Activated CD4-positive, alpha-beta T cell treated with anti-CD3 and anti-CD28 coated beads, Interleukin-2, Interleukin-4, amounts not matched to agents 100 ng/mL and 50 ng/mL, durations not matched to agents 16 hours and 8 hours (primary cell): Measurements from ENCODE around the gene ATRIP.
A peak's percentile ranks its signal among the peaks of the same experiment; 100 is the strongest.
"Not testable (repeated sequence)": the region's sequence is repeated elsewhere in the genome, so short reads cannot be mapped to it uniquely, and the experiment has no call there.

Experiments
- DNase-seq: peaks from one replicate; pipeline ENCODE4 v3.0.0-alpha.2; 2020; ENCODE audit warnings: low spot score

ATRIP gene

DNA sequence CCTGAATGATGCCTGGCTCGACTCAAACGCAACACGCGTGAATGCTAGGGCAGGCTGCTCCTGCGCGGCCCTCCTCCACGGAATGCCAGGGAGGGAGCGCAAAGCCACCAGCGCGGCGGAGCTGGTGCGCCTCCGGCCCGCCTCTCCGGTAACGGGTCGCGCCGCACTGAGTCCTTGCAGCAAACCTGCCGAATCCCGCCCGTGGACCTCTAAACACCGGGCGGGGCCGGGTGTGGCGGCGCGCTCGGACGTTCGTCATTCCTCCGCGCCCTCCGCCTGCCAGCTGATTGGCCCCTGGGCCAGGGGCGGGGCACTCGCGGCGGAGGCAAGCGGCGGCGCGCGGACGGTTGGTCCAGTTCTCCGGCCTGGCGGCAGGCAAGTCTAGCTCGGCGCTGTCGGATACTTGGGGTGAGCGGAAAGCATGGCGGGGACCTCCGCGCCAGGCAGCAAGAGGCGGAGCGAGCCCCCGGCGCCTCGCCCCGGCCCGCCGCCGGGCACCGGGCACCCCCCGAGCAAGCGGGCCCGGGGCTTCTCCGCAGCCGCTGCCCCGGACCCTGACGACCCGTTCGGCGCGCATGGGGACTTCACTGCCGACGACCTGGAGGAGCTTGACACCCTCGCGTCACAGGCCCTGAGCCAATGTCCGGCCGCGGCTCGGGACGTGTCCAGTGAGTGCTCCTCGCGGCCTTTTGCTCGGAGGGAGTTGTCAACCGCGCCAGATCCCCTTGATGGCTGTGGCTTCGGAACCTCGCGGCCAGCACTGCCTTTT lies at the start of gene ATRIP:
Gene ATRIP, plus strand, starts transcription at position 313 of the 769 bp plus-strand sequence. Its CDS starts 109 bp downstream, at position 422.
- DNase-seq: peak; percentile 90

DNA sequence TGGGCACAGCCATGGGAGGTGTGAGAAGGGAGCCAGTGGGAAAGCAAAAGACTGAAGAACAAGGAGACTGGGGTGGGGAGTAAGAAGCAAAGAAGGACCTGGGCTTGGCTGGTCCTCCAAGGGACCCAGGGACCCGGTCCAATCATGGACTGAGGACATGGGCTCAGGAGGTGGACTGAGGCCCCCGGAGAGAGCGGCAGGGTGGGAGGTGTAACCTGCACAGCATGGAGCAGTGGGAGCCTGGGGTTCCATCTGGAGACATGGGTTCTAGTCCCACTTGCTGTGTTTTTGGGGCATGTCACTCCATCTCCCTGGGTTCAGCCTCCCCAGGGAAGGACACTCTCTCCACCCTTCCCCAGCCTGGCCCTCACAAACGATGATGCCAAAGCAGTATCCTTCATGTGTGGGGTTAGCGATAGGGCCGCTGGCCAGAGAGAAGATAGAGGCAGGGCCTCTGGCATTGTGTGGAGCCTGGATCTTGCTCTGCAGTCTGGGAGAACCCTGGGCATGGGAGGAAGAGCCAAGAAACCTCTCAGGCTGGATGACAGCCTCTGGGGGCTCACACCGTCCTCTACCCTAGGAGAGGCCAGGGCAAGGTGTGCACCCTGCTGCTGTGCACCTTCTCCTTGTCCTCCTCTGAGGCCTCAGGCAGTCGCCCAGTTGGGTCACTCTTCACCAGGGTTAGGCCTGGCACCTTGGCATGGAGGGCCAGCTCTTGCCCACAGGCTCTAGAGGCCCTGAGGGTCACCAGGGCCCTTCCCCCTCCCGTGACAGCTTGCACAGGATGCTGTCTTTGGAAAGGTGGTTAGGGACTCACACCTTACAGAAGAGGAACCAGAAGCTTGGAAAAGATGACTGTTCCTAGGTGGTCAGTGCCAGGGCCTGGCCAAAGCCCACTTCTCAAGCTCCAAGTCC lies 48.5 kb upstream of the ATRIP start:
- no peak for DNase-seq

GRCh38 chr3:48398701-48399386 lies 47.7 kb upstream of the ATRIP start:
- DNase-seq: no peak

GRCh38 chr3:48399387-48400172 lies 47.0 kb upstream of the ATRIP start:
- DNase-seq: no peak

DNA sequence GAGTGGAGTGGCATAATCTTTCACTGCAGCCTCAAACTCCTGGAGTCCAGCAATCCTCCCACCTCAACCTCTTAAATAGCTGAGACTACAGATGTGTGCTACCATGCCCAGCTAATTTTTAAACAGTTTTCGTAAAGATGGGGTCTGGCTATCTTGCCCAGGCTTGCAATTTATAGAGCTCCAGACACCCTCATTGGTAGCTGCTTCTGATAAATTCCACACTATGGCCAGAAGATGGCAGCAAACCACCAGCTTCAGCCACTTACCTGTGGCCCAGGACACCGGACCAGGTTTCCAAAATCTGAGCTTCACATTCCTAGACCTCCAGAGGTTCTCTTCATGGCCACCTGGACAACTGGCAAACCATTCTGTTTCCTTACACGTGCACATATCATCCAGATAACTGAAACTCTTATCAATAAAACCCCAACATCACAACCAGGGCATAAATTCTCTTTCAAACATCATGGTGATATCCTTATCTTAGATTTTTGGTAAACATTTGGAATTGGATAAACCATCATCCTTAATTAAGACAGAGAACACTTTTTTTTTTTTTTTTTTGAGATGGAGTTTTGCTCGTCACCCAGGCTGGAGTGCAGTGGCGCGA lies 45.6 kb upstream of the ATRIP start:
- DNase-seq: peak; percentile 72

DNA sequence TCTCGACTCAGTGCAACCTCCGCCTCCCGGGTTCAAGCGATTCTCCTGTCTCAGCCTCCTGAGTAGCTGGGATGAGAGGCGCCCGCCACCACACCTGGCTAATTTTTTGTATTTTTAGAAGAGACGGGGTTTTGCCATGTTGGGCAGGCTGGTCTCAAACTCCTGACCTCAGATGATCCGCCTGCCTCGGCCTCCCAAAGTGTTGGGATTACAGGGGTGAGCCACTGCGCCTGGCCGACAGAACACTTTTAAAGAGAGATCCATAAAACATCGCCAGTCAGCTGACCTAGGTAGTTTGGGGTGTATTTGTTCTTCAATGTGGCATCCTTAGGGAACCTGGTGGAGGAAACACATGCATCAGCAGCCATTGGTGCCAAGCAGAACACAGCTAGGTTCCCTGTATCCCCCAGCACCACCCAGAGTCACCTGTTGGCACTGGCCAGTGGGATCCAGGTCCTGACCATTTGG lies 45.1 kb upstream of the ATRIP start:
- not testable (repeated sequence) for DNase-seq

DNA sequence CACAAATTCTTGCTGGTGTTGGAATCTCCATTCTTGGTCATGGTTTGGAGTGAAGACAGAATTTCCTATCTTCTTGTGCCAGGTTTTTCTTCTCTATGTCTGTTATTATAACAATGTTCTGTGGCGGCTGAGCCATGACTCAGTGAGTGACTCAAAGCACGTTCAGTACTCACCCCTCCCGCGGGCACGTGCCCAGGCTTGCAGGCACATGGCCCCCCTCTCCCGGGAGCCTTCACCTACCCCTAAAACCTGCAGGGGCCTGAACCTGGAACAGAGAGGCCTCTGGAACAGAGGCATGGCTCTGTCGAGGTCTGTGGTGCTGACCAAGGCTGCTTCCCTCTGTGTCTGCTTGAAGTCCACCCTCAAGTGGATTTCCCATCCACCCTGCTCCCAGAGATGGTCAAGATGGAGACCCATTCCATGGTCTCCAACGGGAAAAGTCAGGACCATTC lies 44.2 kb upstream of the ATRIP start:
- no peak for DNase-seq

- no peak for DNase-seq
Observed at GRCh38 chr3:48402907-48403306, 43.6 kb upstream of the ATRIP start.

- no peak for DNase-seq
Observed at GRCh38 chr3:48403533-48404439, 42.8 kb upstream of the ATRIP start.

DNA sequence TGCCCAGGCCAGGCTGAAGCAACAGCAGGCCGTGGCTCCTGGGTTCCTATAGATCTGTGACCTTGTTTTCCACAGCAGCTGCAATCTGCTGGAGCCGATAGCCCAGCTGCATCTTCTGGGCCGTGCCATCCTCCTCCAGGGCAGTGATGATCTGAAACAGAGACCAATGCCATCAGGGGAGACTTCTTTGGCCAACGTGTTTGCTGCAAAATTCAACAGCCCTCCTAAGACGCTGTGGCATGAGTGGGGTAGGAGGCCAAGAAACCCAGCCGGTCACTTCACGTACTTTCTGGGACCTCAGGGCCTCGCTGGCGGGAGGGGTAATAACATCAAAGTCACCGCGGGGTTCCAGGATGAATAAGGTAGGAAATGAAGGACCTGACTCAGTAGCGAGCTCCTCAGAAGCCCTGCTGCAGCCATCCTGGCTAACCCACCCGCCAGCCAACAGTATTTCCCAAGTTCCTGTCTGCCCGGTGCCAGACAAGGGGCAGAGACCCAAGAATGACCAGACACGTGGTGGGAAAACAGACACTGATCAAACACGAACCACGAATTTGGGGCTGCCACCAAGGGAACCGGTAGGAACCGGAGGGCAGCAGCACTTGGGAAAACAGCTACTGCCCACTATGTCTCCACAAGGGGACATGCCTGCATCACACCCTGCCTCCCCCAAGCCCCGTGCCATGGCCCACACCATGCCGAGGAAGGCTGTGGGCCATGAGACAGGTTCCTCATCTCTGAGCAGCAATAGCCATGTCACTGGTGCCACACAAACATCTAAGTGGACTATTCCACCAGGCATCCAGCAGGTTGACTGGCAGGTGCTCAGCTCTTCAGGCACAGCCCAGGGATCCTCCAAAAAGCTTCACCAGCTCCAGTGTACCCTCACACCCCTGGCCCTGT lies 41.8 kb upstream of the ATRIP start:
- no peak for DNase-seq

- no peak for DNase-seq
Observed at GRCh38 chr3:48405343-48405881, 41.1 kb upstream of the ATRIP start.

DNA sequence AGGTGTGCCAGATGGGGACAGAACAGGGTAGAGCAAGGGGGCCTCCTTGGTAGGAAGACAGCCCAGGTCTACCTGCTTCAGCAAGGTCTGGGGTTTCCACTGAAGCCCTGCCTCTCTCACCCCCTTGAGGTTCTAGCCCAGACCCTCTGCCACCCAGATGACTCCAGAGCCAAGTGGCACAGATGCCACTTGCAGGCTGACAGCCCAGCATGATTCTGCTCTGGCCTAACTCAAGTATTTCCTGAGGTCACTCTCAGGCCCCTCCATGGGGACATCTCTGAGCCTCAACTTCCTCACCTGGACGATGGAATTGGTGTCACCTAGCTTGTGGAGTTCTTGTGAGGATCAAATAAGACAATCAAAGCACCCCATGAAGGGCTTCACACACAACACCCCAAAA lies 40.6 kb upstream of the ATRIP start:
- no peak for DNase-seq

- DNase-seq: no peak
Observed at GRCh38 chr3:48406443-48407431, 39.8 kb upstream of the ATRIP start.

- DNase-seq: no peak
Observed at GRCh38 chr3:48407542-48408099, 38.9 kb upstream of the ATRIP start.

DNA sequence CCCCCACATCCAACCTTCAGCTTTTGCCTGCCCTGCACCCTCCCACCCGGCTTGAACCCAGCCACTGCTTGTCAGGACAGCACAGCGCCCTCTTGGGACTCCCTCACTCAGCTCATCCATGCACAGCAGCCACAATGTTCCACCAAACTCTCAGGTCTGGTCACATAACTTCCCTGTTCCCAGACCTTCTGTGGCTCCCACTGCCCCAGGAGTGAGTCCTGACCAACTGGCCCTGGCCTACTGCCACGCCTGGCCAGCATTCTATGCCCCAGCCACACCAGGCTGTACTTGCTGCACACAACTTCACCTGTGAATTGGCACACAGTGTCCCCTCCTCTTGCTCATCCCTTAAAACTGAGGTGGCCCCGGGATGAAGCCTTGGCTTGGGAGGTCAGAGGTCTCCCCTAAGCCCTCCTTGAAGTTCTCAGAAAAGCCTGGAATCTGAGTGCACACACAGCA lies 37.7 kb upstream of the ATRIP start:
- DNase-seq: no peak

DNA sequence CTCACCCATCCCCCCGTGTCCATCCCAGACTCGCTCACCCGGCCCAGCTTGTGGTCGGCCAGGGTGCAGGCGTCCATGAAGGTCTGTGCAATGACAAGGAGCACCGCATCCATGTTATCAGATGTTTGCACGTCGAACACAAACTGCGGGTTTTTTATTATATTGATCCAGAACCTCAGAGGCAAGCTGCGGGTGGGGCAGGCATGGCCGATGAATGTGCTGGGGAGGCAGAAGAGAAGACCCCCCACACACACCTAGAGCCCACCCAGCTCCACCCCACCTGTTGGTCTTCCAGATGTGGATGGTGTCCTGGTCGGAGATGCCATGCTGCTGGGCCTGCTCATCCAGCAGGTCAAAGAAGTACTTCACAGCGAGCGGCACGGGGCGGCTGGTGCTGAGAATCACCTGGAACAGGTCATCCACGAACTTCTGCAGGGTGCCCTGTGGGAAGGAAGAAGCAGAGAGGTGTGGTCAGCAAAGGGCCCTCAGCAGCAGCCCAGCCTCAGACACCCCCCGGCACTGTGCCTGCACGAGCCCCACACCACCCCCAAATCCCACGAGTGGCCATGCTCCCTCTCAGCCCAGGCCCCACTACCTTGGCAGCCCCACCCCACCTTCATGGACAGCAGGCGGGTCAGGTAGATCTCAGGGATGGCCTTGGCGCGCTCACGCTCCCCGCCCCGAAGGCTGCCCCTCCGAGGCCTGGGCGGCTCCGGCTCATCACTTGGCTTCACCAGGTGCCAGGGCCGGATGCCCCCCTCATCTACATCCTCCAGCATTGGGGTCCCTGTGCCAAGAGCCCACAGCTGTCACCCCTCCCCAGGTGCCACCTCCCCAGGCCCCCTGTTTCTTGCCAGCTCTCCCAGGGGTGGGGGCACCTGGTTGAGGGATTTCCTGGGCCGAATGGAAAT lies 37.0 kb upstream of the ATRIP start:
- no peak for DNase-seq
